KOPT-K1 (cell line): ENCODE measurements around the gene FREM2.

Experiments
- H3K27ac ChIP-seq: fragments of 200-600 bp; sonication (generic); 2 replicates; pipeline ENCODE4 v1.5.1; 2016; ENCODE audit warnings: antibody characterized with exemption, mild to moderate bottlenecking, low read depth, low read length; ENCODE audit not compliant: poor library complexity, severe bottlenecking
- H3K36me3 ChIP-seq: fragments of 200-600 bp; sonication (generic); 2 replicates; pipeline ENCODE4 v1.5.1; 2017; ENCODE audit warnings: antibody characterized with exemption, mild to moderate bottlenecking, low read length, moderate library complexity; ENCODE audit not compliant: insufficient read depth
- H3K9me3 ChIP-seq: fragments of 200-600 bp; sonication (generic); 2 replicates; pipeline ENCODE4 v1.5.1; 2017; ENCODE audit warnings: antibody characterized with exemption, low read length, mild to moderate bottlenecking; ENCODE audit not compliant: insufficient read depth, poor library complexity, severe bottlenecking

The FREM2 gene

DNA sequence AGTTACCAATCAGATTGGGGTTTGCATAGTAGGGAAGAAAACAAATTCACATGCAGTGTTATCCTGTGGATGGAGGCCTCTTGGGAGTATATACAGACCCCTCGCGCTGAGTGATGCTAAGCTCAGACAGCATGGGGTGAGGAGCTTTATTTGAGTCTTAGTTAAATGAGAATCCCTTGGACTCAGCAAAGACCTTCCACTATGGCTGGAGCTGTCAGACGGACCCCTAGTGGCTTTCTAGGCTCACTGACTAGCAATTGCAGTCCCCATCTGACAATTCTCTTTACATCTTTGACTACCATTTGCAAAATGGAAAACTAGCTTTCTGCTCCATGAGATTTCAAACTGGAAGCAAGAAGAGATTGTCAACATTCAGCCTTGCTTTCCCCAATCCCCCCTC lies 213.3 kb downstream of the FREM2 start:
- H3K27ac ChIP-seq, result no peak overlapping the region
- no peaks in the 10 kb centered on the region for H3K36me3 ChIP-seq
- H3K9me3 ChIP-seq, result no peaks in the 10 kb centered on the region

DNA sequence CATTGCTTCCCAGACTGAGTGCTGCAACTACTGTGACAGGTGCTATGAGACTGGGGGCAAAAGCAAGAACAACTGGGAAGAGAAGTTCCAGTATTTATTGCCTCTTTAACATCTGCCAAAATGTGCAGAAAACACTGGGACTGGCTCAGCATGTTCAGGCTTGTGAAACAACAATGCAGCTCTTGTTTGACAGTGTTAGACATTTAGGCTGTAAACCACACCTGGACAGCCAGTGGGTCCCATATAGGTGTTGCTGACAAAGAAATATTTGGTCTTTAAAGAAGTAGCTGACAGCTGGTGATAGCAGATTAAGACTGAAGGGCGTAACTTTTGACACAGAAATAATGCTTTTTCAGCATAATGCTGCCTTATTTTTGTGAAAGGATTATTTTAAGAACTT lies 215.7 kb downstream of the FREM2 start:
- Histone ChIP-seq H3K27ac (no peak overlapping the region), H3K9me3 (no peaks in the 10 kb centered on the region), H3K36me3 (no peaks in the 10 kb centered on the region)

DNA sequence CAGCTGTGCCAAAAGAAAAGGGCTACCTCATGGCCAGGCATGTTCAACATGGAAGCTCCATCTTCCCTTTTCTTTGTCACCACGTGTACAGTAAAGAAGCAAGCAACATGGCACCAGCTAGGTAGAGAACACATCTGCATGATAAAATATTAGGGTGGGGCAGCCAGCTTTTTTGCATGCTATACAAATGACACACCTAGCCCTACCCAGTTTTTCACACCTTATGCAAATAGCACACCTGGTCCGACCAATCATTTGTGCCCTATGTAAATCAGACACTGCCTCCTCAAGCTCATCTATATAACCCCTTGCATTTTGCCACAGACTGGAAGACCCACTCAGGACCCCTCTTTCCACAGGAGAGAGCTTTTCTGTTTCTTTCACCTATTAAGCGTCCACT lies 218.2 kb downstream of the FREM2 start:
- Histone ChIP-seq H3K9me3 (no peaks in the 10 kb centered on the region), H3K27ac (no peak overlapping the region), H3K36me3 (no peaks in the 10 kb centered on the region)

DNA sequence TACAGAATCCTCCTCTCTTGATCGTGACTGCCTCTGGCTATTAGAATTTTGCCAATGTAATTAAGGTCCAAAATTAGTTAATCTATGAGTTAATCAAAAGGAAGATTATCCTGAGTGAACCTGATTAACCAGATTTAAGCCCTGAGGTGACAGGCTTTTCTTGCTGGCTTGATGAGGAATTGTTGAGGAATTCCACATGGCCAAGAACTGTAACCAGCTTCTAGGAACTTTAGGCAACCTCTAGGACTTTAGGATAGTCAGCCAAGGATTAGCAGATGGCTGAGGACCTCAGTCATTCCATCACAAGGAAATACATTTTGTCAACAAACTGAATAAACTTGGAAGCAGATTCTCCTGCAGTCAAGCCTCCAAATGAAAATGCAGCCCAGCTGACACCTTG lies 219.0 kb downstream of the FREM2 start:
- H3K36me3 ChIP-seq, result no peaks in the 10 kb centered on the region
- no peaks in the 10 kb centered on the region for H3K9me3 ChIP-seq
- no peak overlapping the region for H3K27ac ChIP-seq

DNA sequence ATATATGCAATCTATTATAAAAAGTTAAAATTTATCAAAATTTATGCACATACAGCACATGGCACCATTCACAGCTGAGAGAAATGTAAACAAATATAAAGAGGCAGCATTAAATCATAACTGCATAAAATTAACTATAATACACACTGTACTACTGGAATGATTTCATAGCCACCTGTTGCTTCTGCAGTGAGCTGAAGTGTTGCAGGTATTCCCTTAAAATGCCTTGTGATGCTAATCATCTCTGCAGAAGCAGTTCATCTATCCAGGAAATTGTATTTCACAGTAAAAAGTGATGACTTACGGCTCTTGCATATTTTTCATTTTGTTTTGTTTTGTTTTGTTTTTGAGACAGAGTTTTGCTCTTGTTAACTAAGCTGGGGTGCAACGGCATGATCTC lies 221.7 kb downstream of the FREM2 start:
- no peaks in the 10 kb centered on the region for H3K36me3 ChIP-seq
- no peak overlapping the region for H3K27ac ChIP-seq
- H3K9me3 ChIP-seq, result no peaks in the 10 kb centered on the region

DNA sequence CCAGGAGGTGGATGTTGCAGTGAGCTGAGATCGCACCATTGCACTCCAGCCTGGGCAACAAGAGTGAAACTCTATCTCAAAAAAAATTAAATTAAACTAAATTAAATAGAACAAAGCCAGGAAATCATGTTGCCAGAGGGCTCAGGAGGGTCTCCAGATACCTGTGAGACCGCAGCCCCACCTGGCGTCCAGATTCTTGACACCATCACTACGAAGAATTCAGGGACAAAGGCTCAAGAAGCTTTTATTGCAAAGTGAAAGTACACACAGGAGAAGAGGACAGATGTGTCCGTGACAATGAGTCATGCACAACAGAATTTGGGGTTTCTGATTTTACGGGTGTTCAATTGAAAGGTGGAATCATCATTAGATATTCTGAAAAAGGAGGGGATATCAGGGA lies 227.2 kb downstream of the FREM2 start:
- H3K27ac ChIP-seq, result no peak overlapping the region
- H3K36me3 ChIP-seq, result no peaks in the 10 kb centered on the region
- H3K9me3 ChIP-seq, result no peaks in the 10 kb centered on the region

GRCh38 chr13:38921081-38921480 lies 234.2 kb downstream of the FREM2 start:
- Histone ChIP-seq H3K36me3 (no peaks in the 10 kb centered on the region), H3K27ac (no peak overlapping the region), H3K9me3 (peaks cover 7% of the 10 kb centered on the region)

DNA sequence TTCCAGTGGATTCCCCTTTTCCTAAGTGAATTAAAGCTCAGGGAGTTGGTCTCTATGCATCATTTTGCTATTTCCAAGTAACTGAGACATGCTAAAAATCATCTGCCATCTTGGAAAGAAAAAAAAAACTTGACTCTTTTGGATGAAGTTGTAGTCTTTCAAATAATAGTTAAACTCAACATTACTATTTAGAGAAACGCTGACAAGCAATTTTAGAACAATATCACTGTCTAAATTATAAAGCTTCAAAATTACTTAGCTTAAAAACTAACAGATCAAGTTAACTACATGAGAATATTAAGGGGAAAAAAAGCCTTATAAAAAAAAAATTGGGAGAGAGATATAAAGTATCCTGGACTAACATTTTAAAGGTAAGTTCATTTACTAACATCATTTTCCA lies 235.3 kb downstream of the FREM2 start:
- Histone ChIP-seq H3K9me3 (peaks cover 7% of the 10 kb centered on the region), H3K27ac (no peak overlapping the region)

DNA sequence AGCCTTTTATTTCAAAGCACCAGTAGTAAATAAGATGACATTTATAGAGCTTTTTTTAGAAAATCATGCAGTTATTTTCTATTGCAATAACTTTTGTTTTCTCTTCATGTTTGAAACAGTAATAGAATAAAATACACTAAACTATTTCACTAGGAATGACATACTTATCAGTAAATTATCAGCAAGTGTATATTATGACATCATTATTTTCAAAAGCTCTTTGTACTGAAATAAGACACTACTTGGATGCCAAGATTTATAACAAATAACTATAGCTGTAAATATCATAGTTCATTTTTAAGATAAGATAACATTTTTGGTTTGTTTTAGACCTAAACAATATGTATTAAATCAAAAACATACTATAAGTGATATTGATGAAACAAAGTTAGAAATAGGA lies 246.9 kb downstream of the FREM2 start:
- H3K27ac ChIP-seq, result no peak overlapping the region
- H3K9me3 ChIP-seq, result no peaks in the 10 kb centered on the region
- no peaks in the 10 kb centered on the region for H3K36me3 ChIP-seq

More for the DNA sequence above, 235.3 kb downstream of the FREM2 start:
- H3K36me3 ChIP-seq, result no peaks in the 10 kb centered on the region
